IMR-90 (cell line): Measurements from ENCODE around the gene DDX27. TPM values are rescaled to one million over a fixed set of nuclear protein-coding genes. Genes with fewer than 3 reads are reported as not detected.

ENCODE experiments used
- ATAC-seq: fragments of 200-7000 bp; cut with Tn5 transposase; 2 replicates; pipeline ENCODE4 v1.9.1; 2020; ENCODE audit warnings: low read depth, mild to moderate bottlenecking, moderate library complexity
- BruUV-seq: library from RNA; stranded (reverse); fragments of 400-500 nt; replicated peaks from 2 replicates; lab custom pipeline; 2021; lab: Mats Ljungman, UMichigan
- CTCF ChIA-PET: fragments of 300-600 bp; formaldehyde crosslinking; extraction: SDS; loops from one replicate; lab custom pipeline; 2021; ENCODE audit warnings: antibody characterized with exemption; lab: Yijun Ruan, JAX
- POLR2A ChIA-PET: fragments of 300-600 bp; sonication (Branson Sonifier 250); formaldehyde crosslinking; loops from one replicate; lab custom pipeline; 2022; ENCODE audit warnings: antibody characterized with exemption; ENCODE audit not compliant: unreplicated experiment; lab: Charles Lee
- DNase-seq: peaks from one replicate; pipeline ENCODE4 v3.0.0; 2013
- H2AFZ ChIP-seq: replicated peaks from 2 replicates; pipeline ENCODE3; 2013; ENCODE audit warnings: low read length, mild to moderate bottlenecking; ENCODE audit not compliant: poor library complexity
- H2AK5ac ChIP-seq: 2 replicates; pipeline ENCODE4 v1.6.1; 2013; ENCODE audit warnings: low read depth, low read length, inconsistent platforms
- H2AK9ac ChIP-seq: replicated peaks from 2 replicates; pipeline ENCODE3; 2013; ENCODE audit warnings: mild to moderate bottlenecking, low read depth, low read length, moderate library complexity; ENCODE audit not compliant: poor library complexity
- H2BK120ac ChIP-seq: 2 replicates; pipeline ENCODE4 v1.6.1; 2013; ENCODE audit warnings: low read depth, low read length, inconsistent platforms
- H2BK15ac ChIP-seq: 3 replicates; pipeline ENCODE4 v1.6.1; 2013; ENCODE audit warnings: low read depth, low read length, inconsistent platforms
- H2BK20ac ChIP-seq: 2 replicates; pipeline ENCODE4 v1.6.1; 2013; ENCODE audit warnings: low read depth, mild to moderate bottlenecking, inconsistent platforms, low read length, moderate library complexity
- H2BK5ac ChIP-seq: 2 replicates; pipeline ENCODE4 v1.6.1; 2013; ENCODE audit warnings: mild to moderate bottlenecking, low read depth, low read length, inconsistent platforms; ENCODE audit not compliant: poor library complexity, severe bottlenecking
- H3K14ac ChIP-seq: replicated peaks from 2 replicates; pipeline ENCODE4 v1.6.1; 2013; ENCODE audit warnings: low read depth, low read length, inconsistent platforms
- H3K18ac ChIP-seq: 2 replicates; pipeline ENCODE4 v1.6.1; 2013; ENCODE audit warnings: low read depth, low read length, control low read depth
- H3K23ac ChIP-seq: 2 replicates; pipeline ENCODE4 v1.6.1; 2013; ENCODE audit warnings: low read depth, low read length, inconsistent platforms
- H3K27ac ChIP-seq: 2 replicates; pipeline ENCODE4 v1.5.1; 2013; ENCODE audit warnings: mild to moderate bottlenecking, control low read depth, low read length; ENCODE audit not compliant: insufficient read depth
- H3K27me3 ChIP-seq: 2 replicates; pipeline ENCODE4 v1.6.1; 2013; ENCODE audit warnings: low read length; ENCODE audit not compliant: control insufficient read depth, insufficient read depth
- H3K36me3 ChIP-seq: 2 replicates; pipeline ENCODE4 v1.6.1; 2013; ENCODE audit warnings: low read length, mixed read lengths; ENCODE audit not compliant: control insufficient read depth, insufficient read depth
- H3K4ac ChIP-seq: 2 replicates; pipeline ENCODE4 v1.6.1; 2013; ENCODE audit warnings: low read depth, low read length, inconsistent platforms
- H3K4me1 ChIP-seq: 2 replicates; pipeline ENCODE4 v1.6.1; 2013; ENCODE audit warnings: low read length, mixed read lengths; ENCODE audit not compliant: control insufficient read depth, insufficient read depth
- H3K4me2 ChIP-seq: 2 replicates; pipeline ENCODE4 v1.6.1; 2013; ENCODE audit warnings: low read depth, mild to moderate bottlenecking, control low read depth, low read length, moderate library complexity
- H3K4me3 ChIP-seq: 2 replicates; pipeline ENCODE4 v1.5.1; 2013; ENCODE audit warnings: low read depth, mild to moderate bottlenecking, control low read depth, low read length, moderate library complexity; ENCODE audit not compliant: insufficient read depth
- H3K56ac ChIP-seq: 2 replicates; pipeline ENCODE4 v1.6.1; 2013; ENCODE audit warnings: low read length, inconsistent platforms; ENCODE audit not compliant: insufficient read depth; ENCODE audit errors: extremely low read depth
- H3K79me1 ChIP-seq, 2 experiments: 2 replicates each; pipeline ENCODE4 v1.6.1; 2013; ENCODE audit warnings: low read length in 2 of 2, inconsistent platforms in 1 of 2, low read depth in 1 of 2
- H3K9ac ChIP-seq: 2 replicates; pipeline ENCODE4 v1.6.1; 2013; ENCODE audit warnings: low read depth, low read length, control low read depth
- H3K9me1 ChIP-seq: 2 replicates; pipeline ENCODE4 v1.6.1; 2013; ENCODE audit warnings: low read length, inconsistent platforms; ENCODE audit not compliant: insufficient read depth
- H3K9me3 ChIP-seq: 2 replicates; pipeline ENCODE4 v1.6.1; 2013; ENCODE audit warnings: low read length; ENCODE audit not compliant: control insufficient read depth, insufficient read depth
- H4K20me1 ChIP-seq: 2 replicates; pipeline ENCODE4 v1.6.1; 2013; ENCODE audit warnings: low read length, inconsistent platforms; ENCODE audit not compliant: insufficient read depth
- H4K5ac ChIP-seq: 2 replicates; pipeline ENCODE4 v1.6.1; 2013; ENCODE audit warnings: mild to moderate bottlenecking, low read depth, low read length, control low read depth
- H4K8ac ChIP-seq, 2 experiments: 2 replicates each; pipeline ENCODE4 v1.6.1; 2013; ENCODE audit warnings: low read depth in 2 of 2, low read length in 2 of 2, control low read depth in 1 of 2, inconsistent platforms in 1 of 2
- H4K91ac ChIP-seq: 2 replicates; pipeline ENCODE4 v1.6.1; 2013; ENCODE audit warnings: low read depth, low read length, inconsistent platforms; ENCODE audit not compliant: insufficient read depth
- BHLHE40 ChIP-seq: fragments of 150-350 bp; IDR thresholded peaks from 2 replicates; pipeline ENCODE4 v1.6.1; 2016; ENCODE audit warnings: mild to moderate bottlenecking, low read depth, low read length
- CEBPB ChIP-seq: IDR thresholded peaks from 2 replicates; pipeline ENCODE4 v1.6.1; 2012; ENCODE audit warnings: low read depth, low read length, improper control_type of control experiment
- FOS ChIP-seq: fragments of 150-350 bp; IDR thresholded peaks from 2 replicates; pipeline ENCODE4 v1.6.1; 2016; ENCODE audit warnings: low read depth, low read length
- MAFK ChIP-seq: IDR thresholded peaks from 2 replicates; pipeline ENCODE4 v1.6.1; 2012; ENCODE audit warnings: low read depth, low read length, improper control_type of control experiment
- MAZ ChIP-seq: IDR thresholded peaks from 2 replicates; pipeline ENCODE4 v1.6.1; 2012; ENCODE audit warnings: low read depth, mild to moderate bottlenecking, low read length, improper control_type of control experiment, moderate library complexity, borderline replicate concordance
- MXI1 ChIP-seq: IDR thresholded peaks from 2 replicates; pipeline ENCODE4 v1.6.1; 2012; ENCODE audit warnings: low read depth, mild to moderate bottlenecking, low read length, moderate library complexity, borderline replicate concordance
- POLR2A ChIP-seq: IDR thresholded peaks from 2 replicates; pipeline ENCODE4 v1.6.1; 2012; ENCODE audit warnings: mild to moderate bottlenecking, low read depth, low read length
- RAD21 ChIP-seq: IDR thresholded peaks from 2 replicates; pipeline ENCODE4 v1.6.1; 2012; ENCODE audit warnings: low read length, improper control_type of control experiment
- RCOR1 ChIP-seq: IDR thresholded peaks from 2 replicates; pipeline ENCODE4 v1.6.1; 2012; ENCODE audit warnings: mild to moderate bottlenecking, low read length, improper control_type of control experiment; ENCODE audit not compliant: insufficient replicate concordance
- RFX5 ChIP-seq: IDR thresholded peaks from 2 replicates; pipeline ENCODE4 v1.8.0; 2012; ENCODE audit warnings: low read depth, mild to moderate bottlenecking, low read length, moderate library complexity
- SMC3 ChIP-seq: fragments of 150-350 bp; IDR thresholded peaks from 2 replicates; pipeline ENCODE4 v1.6.1; 2016; ENCODE audit warnings: low read depth, mild to moderate bottlenecking, antibody characterized with exemption, low read length, moderate library complexity
- WGBS, 2 experiments: methylation state at CpG; one replicate each; pipeline versions ENCODE4 v1.1.5 to v1.1.7; 2013; ENCODE audit warnings: missing lambda C conversion rate in 2 of 2; ENCODE audit not compliant: insufficient read length in 1 of 2; ENCODE audit errors: extremely low coverage in 2 of 2; 5-methylcytosine and 5-hydroxymethylcytosine counted together
- dilution Hi-C: fragments of 300-500 bp; cut with HindIII; formaldehyde crosslinking; loops from one replicate; pipeline ENCODE4 v1.14.3; 2018; ENCODE audit warnings: low sequenced_read_pairs; ENCODE audit not compliant: unreplicated experiment
- in situ Hi-C: fragments of 300-500 bp; cut with MboI; formaldehyde crosslinking; loops from 3 replicates; pipeline ENCODE4 v1.14.3; 2019; ENCODE audit warnings: low sequenced_read_pairs, inconsistent platforms, mixed read lengths
- intact Hi-C: fragments of 100-400 bp; cut with micrococcal nuclease; formaldehyde crosslinking; loops from 2 replicates; pipeline ENCODE4 v1.10.0; 2022
- polyA plus RNA-seq, 3 experiments: library from polyadenylated mRNA; depleted of rRNA; stranded (reverse); fragments of >200 nt; gene quantifications; 2 replicates each; pipeline ENCODE4 v1.2.3, GENCODE V29; 2012; ENCODE audit warnings: low replicate concordance in 1 of 3
- total RNA-seq: library from RNA; depleted of rRNA; stranded (reverse); fragments of >200 nt; gene quantifications from 2 replicates; pipeline ENCODE4 v1.2.3, GENCODE V29; 2012
- TF ChIP-seq, protein P1 (sequence below): fragments of 150-350 bp; IDR thresholded peaks from 2 replicates; pipeline ENCODE4 v1.6.1; 2016; ENCODE audit warnings: low read depth, mild to moderate bottlenecking, low read length, moderate library complexity, borderline replicate concordance

DDX27 gene
- total and polyA plus RNA-seq, 2 of the 4 experiments (the other 2 are of a cell fraction), result 33.2 to 36.7 TPM

DNA sequence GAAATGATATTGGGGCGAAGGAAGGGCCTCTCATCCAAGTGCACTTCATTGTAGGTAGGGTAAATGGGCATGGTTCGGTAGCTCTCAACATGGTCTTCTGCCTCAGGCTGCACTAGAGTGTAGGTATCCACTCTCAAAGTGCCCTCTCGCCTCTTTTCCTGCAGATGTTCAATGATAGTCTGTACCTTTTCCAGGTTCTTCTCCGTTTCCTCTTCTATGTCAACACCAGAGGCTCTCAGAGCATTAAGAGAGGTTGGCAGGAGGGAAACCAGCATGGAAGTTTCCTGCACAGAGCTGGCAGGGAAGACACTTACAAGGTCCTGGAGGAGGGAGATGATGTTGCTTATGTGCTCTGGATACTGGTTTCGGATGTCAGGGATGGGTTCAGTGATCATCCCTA, 51.5 kb downstream of the DDX27 start:
- Histone ChIP-seq H3K27me3 (no peaks in the 10 kb centered on the region), H3K18ac (no peak overlapping the region), H3K79me1 (peaks cover 30 to 62% of the 10 kb centered on the region in 2 experiments), H2AFZ (no peak overlapping the region), H2BK5ac (no peak overlapping the region), H3K9ac (no peak overlapping the region), H3K23ac (0 out of 2 replicates have a peak overlapping the region, but pooled peaks have one; percentile 24), H3K56ac (no peak overlapping the region), H4K91ac (no peak overlapping the region), H3K4me2 (no peak overlapping the region), H4K8ac (no peak overlapping the region), H3K14ac (no peak overlapping the region), H4K5ac (no peak overlapping the region), H2BK15ac (no peak overlapping the region), H2AK5ac (no peak overlapping the region), H3K9me3 (no peaks in the 10 kb centered on the region), H3K4ac (no peak overlapping the region), H3K9me1 (peaks cover 24% of the 10 kb centered on the region), H2AK9ac (no peak overlapping the region), H3K4me1 (peaks cover 5% of the 10 kb centered on the region; the same call in 1 of the 2 replicates), H3K4me3 (no peak overlapping the region), H4K20me1 (peaks cover 66% of the 10 kb centered on the region), H3K27ac (no peak overlapping the region), H3K36me3 (peaks cover 40% of the 10 kb centered on the region), H2BK20ac (no peak overlapping the region), H2BK120ac (no peak overlapping the region)
- ATAC-seq (no peak), DNase-seq (no peak)
- TF ChIP-seq POLR2A, result no peak
- TF ChIP-seq MXI1, result no peak
- TF ChIP-seq MAZ, result no peak
- TF ChIP-seq SMC3, result no peak
- TF ChIP-seq BHLHE40, result no peak
- no peak for TF ChIP-seq FOS
- TF ChIP-seq RCOR1, result no peak
- no peak for TF ChIP-seq RFX5
- TF ChIP-seq MAFK, result no peak
- TF ChIP-seq CEBPB, result no peak
- TF ChIP-seq, protein P1, sequence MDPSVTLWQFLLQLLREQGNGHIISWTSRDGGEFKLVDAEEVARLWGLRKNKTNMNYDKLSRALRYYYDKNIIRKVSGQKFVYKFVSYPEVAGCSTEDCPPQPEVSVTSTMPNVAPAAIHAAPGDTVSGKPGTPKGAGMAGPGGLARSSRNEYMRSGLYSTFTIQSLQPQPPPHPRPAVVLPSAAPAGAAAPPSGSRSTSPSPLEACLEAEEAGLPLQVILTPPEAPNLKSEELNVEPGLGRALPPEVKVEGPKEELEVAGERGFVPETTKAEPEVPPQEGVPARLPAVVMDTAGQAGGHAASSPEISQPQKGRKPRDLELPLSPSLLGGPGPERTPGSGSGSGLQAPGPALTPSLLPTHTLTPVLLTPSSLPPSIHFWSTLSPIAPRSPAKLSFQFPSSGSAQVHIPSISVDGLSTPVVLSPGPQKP, result no peak
- no peak for TF ChIP-seq RAD21
- intact Hi-C loops (no loop called here), dilution Hi-C loops (no loop called here), in situ Hi-C loops (no loop called here)
- ChIA-PET POLR2A (no interaction called here), CTCF (interaction anchor here (1.4 kb wide), 1 partner anchor 24 kb away, joined by 3 read pairs; no protein-coding TSS in a partner anchor)
- WGBS, 2 experiments, result no CpG with 5 or more reads among the region's 5 CpGs
- BruUV-seq, result no TSS peak
